HG02678 (cell line): ENCODE measurements around the gene FNDC3B.

Experiments used
- ATAC-seq: cut with Tn5 transposase; IDR thresholded peaks from one replicate; pipeline ENCODE4 v1.9.1; 2021; ENCODE audit warnings: mild to moderate bottlenecking, moderate library complexity; ENCODE audit not compliant: unreplicated experiment

Gene FNDC3B

DNA sequence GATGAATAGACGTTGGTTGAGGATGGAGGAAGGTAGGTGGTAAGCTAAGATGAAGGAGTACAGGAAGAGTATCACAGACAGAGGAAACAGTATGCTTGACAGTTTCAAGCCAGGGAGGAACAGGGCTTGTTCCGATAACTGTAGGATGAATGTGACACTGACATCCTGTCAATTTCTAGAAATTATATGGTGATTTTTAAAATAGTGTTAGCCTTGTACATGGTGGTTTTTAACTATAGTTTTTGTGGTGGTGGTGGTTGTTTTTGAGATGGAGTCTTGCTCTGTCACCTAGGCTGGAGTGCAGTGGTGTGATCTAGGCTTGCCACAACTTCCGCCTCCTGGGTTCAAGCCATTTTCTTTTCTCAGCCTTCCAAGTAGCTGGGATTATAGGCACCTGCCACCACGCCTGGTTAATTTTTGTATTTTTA lies 92.8 kb downstream of the FNDC3B start:
- ATAC-seq, result peak; percentile 45

DNA sequence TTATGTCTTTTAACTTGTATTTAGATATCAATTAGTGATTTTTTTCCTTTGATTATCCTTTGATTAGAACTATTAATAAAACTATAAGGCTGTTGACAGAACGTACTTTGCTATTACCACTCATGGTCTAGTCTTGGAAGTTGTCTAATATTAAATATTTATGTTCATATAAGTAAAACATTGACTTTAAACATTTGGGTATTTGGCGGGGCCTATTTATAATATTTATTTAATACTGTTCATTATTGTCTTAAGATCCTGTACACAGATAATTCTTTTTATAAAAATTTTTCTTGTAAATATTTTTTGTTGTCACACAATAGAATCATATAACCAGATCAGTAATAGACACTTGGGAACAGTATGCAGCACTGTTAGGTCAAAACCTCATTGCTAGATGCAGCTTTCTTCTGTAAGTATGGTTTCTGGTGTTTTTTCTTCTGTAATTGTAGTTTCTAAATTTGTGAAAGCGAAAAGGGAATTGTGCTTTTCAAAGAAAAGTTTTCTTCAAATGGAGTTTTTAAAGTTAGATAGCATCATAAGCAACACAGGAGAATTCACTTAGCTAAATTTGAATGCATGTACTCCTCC lies 93.4 kb downstream of the FNDC3B start:
- peak; percentile 30 for ATAC-seq

- ATAC-seq, result no peak
These were observed 94.5 kb downstream of the FNDC3B start for GRCh38 chr3:172133838-172134237.

GRCh38 chr3:172134352-172134751 lies 95.0 kb downstream of the FNDC3B start:
- peak; percentile 37 for ATAC-seq

- ATAC-seq, result no peak
These were observed 95.8 kb downstream of the FNDC3B start for GRCh38 chr3:172135185-172135584.

GRCh38 chr3:172135820-172136219 lies 96.4 kb downstream of the FNDC3B start:
- ATAC-seq, result no peak

DNA sequence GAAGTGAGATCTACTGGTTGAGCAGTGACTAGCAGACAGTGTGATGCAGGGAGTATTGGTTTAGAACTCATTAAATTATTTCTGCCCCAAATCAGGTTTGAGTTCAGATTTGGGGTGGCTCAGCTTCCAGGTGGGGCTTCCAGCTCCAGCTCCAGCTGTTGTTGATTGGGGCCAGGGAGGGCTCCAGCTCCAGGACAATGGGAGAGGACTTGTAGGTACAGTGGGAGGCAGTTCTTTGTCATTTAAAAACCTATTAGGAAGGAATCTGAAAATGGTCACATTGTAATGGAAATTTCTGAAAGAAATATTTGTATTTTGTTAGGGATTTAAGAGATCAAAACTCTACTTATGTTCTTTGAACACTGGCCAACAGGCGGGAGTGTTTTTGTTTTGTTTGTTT lies 97.0 kb downstream of the FNDC3B start:
- no peak for ATAC-seq

DNA sequence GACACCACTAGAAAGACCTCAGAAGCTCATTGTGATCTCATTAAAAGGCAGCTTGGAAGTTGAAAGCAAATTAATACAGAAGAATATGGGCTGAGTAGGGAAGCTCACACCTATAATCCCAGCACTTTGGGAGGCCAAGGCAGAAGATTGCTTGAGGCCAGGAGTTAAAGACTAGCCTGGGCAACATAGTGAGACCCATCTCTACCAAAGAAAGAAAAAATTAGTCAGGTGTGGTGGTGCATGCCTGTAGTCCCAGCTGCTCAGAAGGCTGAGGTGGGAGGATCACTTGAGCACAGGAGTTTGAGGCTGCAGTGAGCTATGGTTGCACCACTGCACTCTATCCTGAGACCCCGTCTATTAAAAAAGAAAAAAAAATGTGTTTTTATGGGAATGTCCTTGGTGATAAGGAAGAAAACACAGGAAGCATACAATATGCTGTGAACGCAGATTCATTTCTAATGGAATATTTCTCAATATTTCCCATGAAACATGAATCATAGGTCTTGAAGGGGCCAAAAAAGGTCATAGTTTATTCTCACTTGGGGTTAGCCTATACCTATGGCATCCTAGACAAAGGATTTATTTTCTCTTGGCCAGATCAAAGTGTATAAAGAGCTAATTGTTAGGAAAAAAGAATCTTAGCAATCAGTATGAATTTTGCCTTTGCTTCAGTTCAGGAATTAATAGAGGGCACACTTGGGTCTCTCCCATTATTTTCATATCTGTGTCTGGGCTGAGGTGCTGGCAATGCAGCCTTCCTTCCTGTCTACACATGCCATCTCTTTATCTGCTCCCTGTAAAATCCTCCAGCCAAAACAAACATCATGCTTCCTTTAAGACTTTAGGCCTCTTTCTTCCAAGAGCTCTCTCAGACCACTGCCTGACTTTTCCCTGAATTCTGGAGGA lies 98.2 kb downstream of the FNDC3B start:
- ATAC-seq, result no peak

DNA sequence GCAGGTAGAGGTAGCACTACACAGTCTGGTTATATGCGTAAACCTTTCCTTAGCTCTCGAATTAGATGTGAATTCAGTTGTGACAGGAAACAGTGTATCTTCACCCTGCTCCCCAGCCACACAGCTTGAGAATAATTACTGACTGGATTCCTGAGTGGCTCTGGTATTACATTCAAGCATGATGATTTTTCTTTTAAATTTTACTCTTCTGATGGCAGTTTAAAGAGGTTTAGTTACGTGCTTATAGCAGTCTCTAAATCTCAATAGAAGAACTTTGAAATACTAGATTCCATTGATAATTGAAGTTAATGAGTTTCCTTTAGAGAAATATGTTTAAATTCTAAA lies 98.8 kb downstream of the FNDC3B start:
- no peak for ATAC-seq

- ATAC-seq, result peak; percentile 34
These were observed 99.6 kb downstream of the FNDC3B start for GRCh38 chr3:172138792-172139507.

GRCh38 chr3:172139528-172140276 lies 100.3 kb downstream of the FNDC3B start:
- no peak for ATAC-seq

GRCh38 chr3:172140499-172141391 lies 101.4 kb downstream of the FNDC3B start:
- ATAC-seq, result no peak

DNA sequence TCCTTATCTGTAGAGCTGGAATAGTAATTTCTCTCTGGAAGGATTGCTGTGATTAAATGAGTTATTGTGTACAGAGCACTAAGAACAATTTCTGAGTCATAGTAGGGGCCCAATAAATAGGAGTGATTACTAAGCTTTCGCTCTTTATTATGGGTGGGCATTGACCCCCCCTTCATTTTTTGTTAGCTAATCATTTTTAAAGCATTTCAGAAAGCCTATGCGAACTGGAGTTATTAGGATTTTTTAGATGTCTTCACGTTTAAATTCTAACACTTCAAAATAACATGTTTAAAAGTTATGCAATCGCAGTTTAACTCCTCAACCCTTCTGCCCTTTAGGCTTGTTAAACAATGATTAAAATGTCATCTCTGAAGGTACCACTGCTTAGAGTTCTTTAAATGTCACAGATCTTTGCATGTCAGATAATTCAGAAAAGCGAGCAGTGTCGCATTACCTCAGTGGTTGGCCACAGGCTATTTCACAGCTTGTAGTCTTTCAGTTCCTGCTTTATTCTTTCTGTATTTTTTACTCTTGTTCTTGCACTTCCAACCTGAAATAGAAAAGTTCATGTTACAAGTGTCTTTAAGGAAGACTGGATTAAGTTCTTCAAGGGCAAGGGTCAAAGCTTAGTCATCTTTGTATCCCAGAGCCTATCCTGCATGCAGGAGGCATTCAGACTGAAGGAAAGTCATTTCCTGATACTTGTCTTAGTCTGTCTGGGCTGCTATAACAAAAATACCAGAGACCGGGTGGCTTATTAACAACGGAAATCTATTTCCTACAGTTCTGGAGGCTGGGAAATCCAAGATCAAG lies 102.9 kb downstream of the FNDC3B start:
- peak; percentile 76 for ATAC-seq

DNA sequence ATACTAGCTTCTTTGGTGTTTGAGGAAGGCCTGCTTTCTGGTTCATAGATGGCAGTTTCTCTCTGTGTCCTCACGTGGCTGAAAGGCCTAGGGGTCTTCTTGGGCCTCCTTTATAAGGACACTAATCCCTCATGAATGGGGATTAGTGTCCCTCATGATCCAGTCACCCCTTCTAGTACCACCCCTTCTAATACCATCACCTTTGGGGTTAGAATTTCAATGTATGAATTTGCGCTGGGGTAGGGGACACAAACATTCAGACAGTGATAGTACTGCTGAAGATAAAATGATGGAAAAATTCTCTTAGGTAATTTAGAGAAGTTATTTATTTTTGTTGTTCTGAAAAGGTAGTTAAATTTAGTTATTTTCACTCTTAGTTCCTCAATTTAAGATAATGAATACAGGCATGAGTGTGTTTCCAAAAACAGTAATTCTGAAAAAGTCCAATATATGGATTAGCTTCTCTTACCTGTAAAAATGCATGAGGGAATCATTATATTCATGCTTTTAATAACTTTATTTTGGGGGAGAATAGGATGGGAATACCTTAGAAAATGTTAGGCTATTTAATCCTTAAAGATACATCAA lies 103.6 kb downstream of the FNDC3B start:
- ATAC-seq, result no peak

DNA sequence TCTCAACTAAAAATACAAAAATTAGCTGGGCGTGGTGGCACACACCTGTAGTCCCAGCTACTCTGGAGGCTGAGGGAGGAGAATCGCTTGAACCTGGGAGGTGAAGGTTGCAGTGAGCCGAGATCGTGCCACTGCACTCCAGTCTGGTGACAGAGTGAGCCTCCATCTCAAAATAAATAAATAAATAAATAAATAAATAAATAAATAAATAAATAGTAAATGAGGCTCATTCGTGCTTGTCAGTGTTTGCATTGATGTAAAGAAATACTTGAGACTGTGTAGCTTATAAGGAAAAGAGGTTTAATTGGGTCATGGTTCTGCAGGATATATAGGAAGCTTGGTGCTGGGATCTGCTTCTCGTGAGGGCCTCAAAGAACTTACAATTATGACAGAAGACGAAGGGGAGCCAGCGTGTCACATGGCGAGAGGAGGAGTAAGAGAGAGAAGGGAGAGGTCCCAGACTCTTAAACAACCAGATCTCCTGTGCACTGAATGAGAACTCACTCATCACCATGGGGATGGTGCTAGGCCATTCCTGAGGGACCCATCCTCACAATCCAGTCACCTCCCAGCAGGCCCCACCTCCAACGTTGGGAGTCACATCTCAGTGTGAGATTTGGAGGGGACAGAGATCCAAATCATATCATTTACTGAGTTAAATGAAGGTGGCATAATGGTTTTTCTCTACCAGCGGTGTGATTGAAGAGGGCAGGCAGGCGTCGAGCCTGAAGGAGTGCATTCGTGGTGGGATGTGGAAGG lies 104.5 kb downstream of the FNDC3B start:
- no peak for ATAC-seq

DNA sequence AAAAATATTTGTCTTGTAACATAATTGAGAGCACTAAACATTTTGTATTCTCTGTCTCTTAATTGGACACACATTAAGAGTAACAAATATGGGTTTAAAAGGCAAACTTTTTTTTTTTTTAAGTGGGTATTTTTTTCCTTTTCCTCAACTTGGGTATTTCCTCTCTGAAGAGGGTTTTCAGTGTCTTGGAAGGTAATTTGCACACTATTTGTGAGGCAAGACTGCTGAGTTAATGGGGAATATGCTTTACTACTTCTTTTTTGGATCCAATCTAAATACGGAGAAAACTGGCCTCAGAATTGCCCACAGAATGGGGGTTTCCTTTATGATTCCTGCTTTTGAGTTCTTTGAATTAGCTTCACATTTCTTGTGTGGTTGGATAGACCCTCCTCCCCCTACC lies 105.2 kb downstream of the FNDC3B start:
- no peak for ATAC-seq

- peak; percentile 45 for ATAC-seq
These were observed 105.8 kb downstream of the FNDC3B start for GRCh38 chr3:172145031-172145686.

- no peak for ATAC-seq
These were observed 107.0 kb downstream of the FNDC3B start for GRCh38 chr3:172146349-172146748.
